Spleen (tissue), 11 donors: ENCODE results near the gene BTN3A1. TPM values are rescaled to one million over a fixed set of nuclear protein-coding genes. Genes with fewer than 3 reads are reported as not detected.

Source experiments
- DNase-seq: peaks from one replicate; pipeline ENCODE4 v3.0.0-alpha.2; 2020
- H3K27ac ChIP-seq, 8 donors: fragments of 200-600 bp; sonication (generic) in 7 of 8; 1 replicate in 4 of 8; 2 replicates in 4 of 8; pipeline versions ENCODE4 v1.5.0 to v1.8.0; 2016 to 2021; ENCODE audit warnings: inconsistent platforms in 4 of 8, mild to moderate bottlenecking in 4 of 8, moderate library complexity in 1 of 8
- H3K27me3 ChIP-seq, 7 donors: fragments of 200-600 bp; sonication (generic) in 6 of 7; replicated peaks in 1 of 7; 1 replicate in 4 of 7; 2 replicates in 3 of 7; pipeline versions ENCODE4 v1.5.0 to v1.8.0; 2016 to 2021; ENCODE audit warnings: inconsistent platforms in 3 of 7, mild to moderate bottlenecking in 1 of 7
- H3K36me3 ChIP-seq, 6 donors: fragments of 200-600 bp; sonication (generic) in 5 of 6; 1 replicate in 4 of 6; 2 replicates in 2 of 6; pipeline versions ENCODE4 v1.5.0 to v1.8.0; 2016 to 2021; ENCODE audit warnings: inconsistent platforms in 2 of 6
- H3K4me1 ChIP-seq, 6 donors: fragments of 200-600 bp; sonication (generic) in 5 of 6; 1 replicate in 3 of 6; 2 replicates in 3 of 6; pipeline versions ENCODE4 v1.5.0 to v1.8.0; 2016 to 2021; ENCODE audit warnings: inconsistent platforms in 3 of 6
- H3K4me3 ChIP-seq, 8 donors: fragments of 200-600 bp; sonication (generic) in 7 of 8; 1 replicate in 4 of 8; 2 replicates in 4 of 8; pipeline versions ENCODE4 v1.5.0 to v1.8.0; 2016 to 2021; ENCODE audit warnings: inconsistent platforms in 4 of 8, mild to moderate bottlenecking in 4 of 8, moderate library complexity in 2 of 8
- H3K9me3 ChIP-seq, 8 donors: fragments of 200-600 bp; sonication (generic) in 7 of 8; 1 replicate in 4 of 8; 2 replicates in 4 of 8; pipeline versions ENCODE4 v1.5.0 to v1.8.0; 2016 to 2021; ENCODE audit warnings: inconsistent platforms in 4 of 8
- POLR2A ChIP-seq, 3 donors: fragments of 450-650 bp; IDR thresholded peaks; one replicate each; pipeline ENCODE4 v1.5.1; 2017; ENCODE audit warnings: antibody characterized with exemption in 3 of 3, mild to moderate bottlenecking in 1 of 3
- POLR2AphosphoS5 ChIP-seq, 3 donors: sonication (generic); formaldehyde crosslinking; IDR thresholded peaks; one replicate each; pipeline ENCODE4 v1.5.1; 2017; ENCODE audit warnings: antibody characterized with exemption in 3 of 3
- WGBS, 5 donors: extraction: QIAGEN DNeasy Blood & Tissue Kit in 3 of 5; methylation state at CpG; one replicate each; pipeline versions ENCODE4 v1.1.5 to v1.1.7; 2013 to 2018; 5-methylcytosine and 5-hydroxymethylcytosine counted together
- intact Hi-C: fragments of 100-400 bp; cut with DNase I; formaldehyde crosslinking; loops from one replicate; pipeline ENCODE4 v1.15.0; 2023; ENCODE audit warnings: low total_unique reads
- polyA plus RNA-seq, 3 donors: library from polyadenylated mRNA; stranded (reverse); fragments of 200-250 nt; gene quantifications; one replicate each; pipeline ENCODE4 v1.2.1, GENCODE V29; 2013
- total RNA-seq, 7 donors: library from RNA; depleted of rRNA in 3 of 7; stranded (reverse); fragments of >200 nt in 3 of 7; fragmentation: NEBNext Ultra II Directional in 4 of 7; extraction: Animal tissue kit (Norgen Biotek cat#: 25700) in 4 of 7; gene quantifications; one replicate each; pipeline versions ENCODE4 v1.1.0 to v1.2.1, GENCODE V29; 2016 to 2021
- TF ChIP-seq, protein P1 (sequence below), 11 experiments: fragments of 200-600 bp in 7 of 11; fragments of 450-650 bp in 4 of 11; sonication (generic) in 4 of 11; IDR thresholded peaks in 8 of 11; conservative IDR thresholded peaks in 3 of 11; 1 replicate in 7 of 11; 2 replicates in 4 of 11; pipeline versions ENCODE4 v1.4.0 to v1.8.0; 2016 to 2021; ENCODE audit warnings: antibody characterized with exemption in 11 of 11, inconsistent platforms in 4 of 11, mild to moderate bottlenecking in 1 of 11
- donor health status: healthy with polysubstance abuse.
- donor health status: DM: no; HTN: no; CAD: no; lungs with moderate emphysema.
- donor health status: DM: no; HTN: no; CAD: no.
- donor health status: Bipolar disorder and iron deficiency.
- donor health status: healthy.
- donor health status: DM: no; HTN: no; CAD: no.
- donor health status: DM: yes; HTN: yes; CAD: no.

BTN3A1 gene
- total and polyA plus RNA-seq, 10 donors = 25.1 to 142 (median 109) TPM

DNA sequence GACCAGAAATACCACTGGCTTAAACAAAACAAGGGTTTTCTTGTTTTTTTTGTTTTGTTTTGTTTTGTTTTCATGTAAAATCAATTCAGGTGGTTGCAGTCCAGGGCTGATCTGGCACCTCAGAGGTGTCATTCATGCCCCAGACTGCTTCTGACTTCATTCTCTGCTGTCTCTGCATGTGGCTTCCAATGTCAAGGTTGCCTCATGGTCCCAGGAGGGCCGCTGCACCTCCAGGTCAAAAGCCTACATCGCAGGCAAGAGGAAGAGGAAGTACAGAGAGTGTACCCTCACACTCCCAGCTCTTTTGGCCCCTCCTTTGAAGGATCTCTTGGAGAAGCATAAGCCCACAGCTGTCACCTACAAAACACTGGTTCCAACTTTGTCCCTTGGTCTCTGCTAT, 1.4 kb upstream of the BTN3A1 start:
- intact Hi-C loops = no loop called here
- H3K27ac ChIP-seq = peak overlapping the region in 3 of 8 donors; percentile 92 to 96 (median 96)
- H3K4me3 ChIP-seq = no peak overlapping the region
- H3K36me3 ChIP-seq = peaks cover 0 to 8% (median 4%) of the 10 kb centered on the region in 6 donors
- 30 to 58% (median 35%) methylated on average over 2 of the region's 2 CpGs for WGBS, 5 donors
- peaks cover 19 to 50% (median 46%) of the 10 kb centered on the region in 6 donors for H3K4me1 ChIP-seq
- H3K9me3 ChIP-seq = no peaks in the 10 kb centered on the region
- H3K27me3 ChIP-seq = no peaks in the 10 kb centered on the region
- no peak for DNase-seq
- TF ChIP-seq, protein P1, sequence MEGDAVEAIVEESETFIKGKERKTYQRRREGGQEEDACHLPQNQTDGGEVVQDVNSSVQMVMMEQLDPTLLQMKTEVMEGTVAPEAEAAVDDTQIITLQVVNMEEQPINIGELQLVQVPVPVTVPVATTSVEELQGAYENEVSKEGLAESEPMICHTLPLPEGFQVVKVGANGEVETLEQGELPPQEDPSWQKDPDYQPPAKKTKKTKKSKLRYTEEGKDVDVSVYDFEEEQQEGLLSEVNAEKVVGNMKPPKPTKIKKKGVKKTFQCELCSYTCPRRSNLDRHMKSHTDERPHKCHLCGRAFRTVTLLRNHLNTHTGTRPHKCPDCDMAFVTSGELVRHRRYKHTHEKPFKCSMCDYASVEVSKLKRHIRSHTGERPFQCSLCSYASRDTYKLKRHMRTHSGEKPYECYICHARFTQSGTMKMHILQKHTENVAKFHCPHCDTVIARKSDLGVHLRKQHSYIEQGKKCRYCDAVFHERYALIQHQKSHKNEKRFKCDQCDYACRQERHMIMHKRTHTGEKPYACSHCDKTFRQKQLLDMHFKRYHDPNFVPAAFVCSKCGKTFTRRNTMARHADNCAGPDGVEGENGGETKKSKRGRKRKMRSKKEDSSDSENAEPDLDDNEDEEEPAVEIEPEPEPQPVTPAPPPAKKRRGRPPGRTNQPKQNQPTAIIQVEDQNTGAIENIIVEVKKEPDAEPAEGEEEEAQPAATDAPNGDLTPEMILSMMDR (IDR thresholded peaks at IDR 0.05 in 8 of 11, conservative IDR thresholded peaks at IDR 0.05 in 3 of 11) = no peak
- TF ChIP-seq POLR2AphosphoS5 (IDR thresholded peaks at IDR 0.05) = no peak
- no peak for TF ChIP-seq POLR2A (IDR thresholded peaks at IDR 0.05)

DNA sequence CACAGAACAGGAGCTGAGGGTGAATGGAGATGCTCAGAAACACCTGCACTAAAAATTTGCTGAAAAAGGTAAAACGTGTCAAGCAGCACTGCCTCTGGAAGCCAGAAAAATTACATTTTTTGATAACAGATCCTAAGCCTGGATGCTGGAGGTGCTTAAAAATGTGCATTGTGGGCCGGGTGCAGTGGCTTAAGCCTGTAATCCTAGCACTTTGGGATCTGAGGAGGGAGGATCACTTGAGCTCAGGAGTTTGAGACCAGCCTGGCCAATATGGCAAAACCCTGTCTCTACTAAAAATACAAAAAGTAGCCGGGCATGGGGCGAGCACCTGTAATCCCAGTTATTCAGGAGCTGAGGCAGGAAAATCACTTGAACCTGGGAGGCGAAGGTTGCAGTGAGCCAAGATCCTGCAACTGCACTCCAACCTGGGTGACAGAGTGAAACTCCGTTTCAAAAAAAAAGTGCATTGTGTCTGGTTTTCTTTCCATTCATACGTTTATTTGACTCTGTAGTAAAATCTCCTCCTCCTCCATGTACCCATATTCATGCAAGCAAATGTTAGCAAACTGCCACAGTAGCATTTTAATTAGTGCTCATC, 587 bp upstream of the BTN3A1 start:
- Histone ChIP-seq H3K36me3 (peaks cover 0 to 13% (median 5%) of the 10 kb centered on the region in 6 donors), H3K27me3 (no peaks in the 10 kb centered on the region), H3K4me3 (peak overlapping the region; percentile 56 to 90 (median 62)), H3K27ac (peak overlapping the region; percentile 82 to 96 (median 92)), H3K4me1 (peaks cover 21 to 54% (median 48%) of the 10 kb centered on the region in 6 donors), H3K9me3 (no peaks in the 10 kb centered on the region)
- no peak for DNase-seq
- 43 to 56% (median 48%) methylated on average over 7 of the region's 7 CpGs for WGBS, 5 donors
- TF ChIP-seq POLR2AphosphoS5 (IDR thresholded peaks at IDR 0.05) = no peak
- TF ChIP-seq, protein P1 (IDR thresholded peaks at IDR 0.05 in 8 of 11, conservative IDR thresholded peaks at IDR 0.05 in 3 of 11) = no peak
- TF ChIP-seq POLR2A (IDR thresholded peaks at IDR 0.05) = no peak
- intact Hi-C loops = no loop called here

- H3K27ac ChIP-seq = peak overlapping the region in 5 of 8 donors; percentile 1 to 96 (median 37)
- peaks cover 29 to 74% (median 62%) of the 10 kb centered on the region in 6 donors for H3K4me1 ChIP-seq
- TF ChIP-seq, protein P1 (IDR thresholded peaks at IDR 0.05 in 8 of 11, conservative IDR thresholded peaks at IDR 0.05 in 3 of 11) = no peak
- TF ChIP-seq POLR2AphosphoS5 (IDR thresholded peaks at IDR 0.05) (no peak), POLR2A (IDR thresholded peaks at IDR 0.05) (no peak)
- H3K9me3 ChIP-seq = no peaks in the 10 kb centered on the region
- peaks cover 0 to 37% (median 27%) of the 10 kb centered on the region in 6 donors for H3K36me3 ChIP-seq
- intact Hi-C loops = no loop called here
- no peak for DNase-seq
- no peaks in the 10 kb centered on the region for H3K27me3 ChIP-seq
- WGBS, 5 donors = 43 to 58% (median 46%) methylated on average over 3 of the region's 3 CpGs
- peak overlapping the region in 7 of 8 donors; percentile 20 to 90 (median 64) for H3K4me3 ChIP-seq
Observed at GRCh38 chr6:26403893-26404292, 1.8 kb downstream of the BTN3A1 start.

DNA sequence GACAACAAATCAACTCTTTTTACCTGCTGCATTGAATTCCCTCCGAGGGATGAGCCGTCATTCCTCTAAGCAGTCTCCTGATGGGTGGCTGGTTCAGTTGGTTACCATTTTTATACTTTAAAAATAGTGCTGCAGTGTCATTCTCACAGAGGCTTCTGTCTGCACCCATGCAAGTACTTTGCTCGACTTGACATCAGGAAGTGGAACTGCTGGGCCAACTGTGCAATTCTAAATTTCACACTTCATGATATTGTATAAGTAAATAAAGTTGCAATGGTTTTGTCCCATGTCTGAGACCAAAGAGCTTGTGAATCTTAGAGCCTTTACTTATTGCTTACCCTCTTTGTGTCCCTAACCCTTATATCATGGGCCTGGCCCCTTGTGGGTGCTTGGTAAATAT, 2.5 kb downstream of the BTN3A1 start:
- Histone ChIP-seq H3K4me1 (peaks cover 29 to 74% (median 62%) of the 10 kb centered on the region in 6 donors), H3K4me3 (peak overlapping the region in 5 of 8 donors; percentile 20 to 90 (median 64)), H3K27ac (peak overlapping the region in 4 of 8 donors; percentile 1 to 92 (median 32)), H3K36me3 (peaks cover 0 to 44% (median 32%) of the 10 kb centered on the region in 6 donors), H3K9me3 (no peaks in the 10 kb centered on the region), H3K27me3 (no peaks in the 10 kb centered on the region)
- TF ChIP-seq POLR2AphosphoS5 (IDR thresholded peaks at IDR 0.05) (no peak), POLR2A (IDR thresholded peaks at IDR 0.05) (no peak)
- TF ChIP-seq, protein P1 (IDR thresholded peaks at IDR 0.05 in 8 of 11, conservative IDR thresholded peaks at IDR 0.05 in 3 of 11) = no peak
- WGBS, 5 donors = 57 to 66% (median 65%) methylated on average over 3 of the region's 3 CpGs
- intact Hi-C loops = no loop called here
- DNase-seq = no peak
